ENCODE results near the gene MYORG. TPM values are rescaled to one million over a fixed set of nuclear protein-coding genes. Genes with fewer than 3 reads are reported as not detected.
"Not testable (repeated sequence)": the region's sequence is repeated elsewhere in the genome, so short reads cannot be mapped to it uniquely, and the experiment has no call there.

MYORG gene
- total RNA-seq, 1 donor from 2014 or later, result 15.2 TPM

DNA sequence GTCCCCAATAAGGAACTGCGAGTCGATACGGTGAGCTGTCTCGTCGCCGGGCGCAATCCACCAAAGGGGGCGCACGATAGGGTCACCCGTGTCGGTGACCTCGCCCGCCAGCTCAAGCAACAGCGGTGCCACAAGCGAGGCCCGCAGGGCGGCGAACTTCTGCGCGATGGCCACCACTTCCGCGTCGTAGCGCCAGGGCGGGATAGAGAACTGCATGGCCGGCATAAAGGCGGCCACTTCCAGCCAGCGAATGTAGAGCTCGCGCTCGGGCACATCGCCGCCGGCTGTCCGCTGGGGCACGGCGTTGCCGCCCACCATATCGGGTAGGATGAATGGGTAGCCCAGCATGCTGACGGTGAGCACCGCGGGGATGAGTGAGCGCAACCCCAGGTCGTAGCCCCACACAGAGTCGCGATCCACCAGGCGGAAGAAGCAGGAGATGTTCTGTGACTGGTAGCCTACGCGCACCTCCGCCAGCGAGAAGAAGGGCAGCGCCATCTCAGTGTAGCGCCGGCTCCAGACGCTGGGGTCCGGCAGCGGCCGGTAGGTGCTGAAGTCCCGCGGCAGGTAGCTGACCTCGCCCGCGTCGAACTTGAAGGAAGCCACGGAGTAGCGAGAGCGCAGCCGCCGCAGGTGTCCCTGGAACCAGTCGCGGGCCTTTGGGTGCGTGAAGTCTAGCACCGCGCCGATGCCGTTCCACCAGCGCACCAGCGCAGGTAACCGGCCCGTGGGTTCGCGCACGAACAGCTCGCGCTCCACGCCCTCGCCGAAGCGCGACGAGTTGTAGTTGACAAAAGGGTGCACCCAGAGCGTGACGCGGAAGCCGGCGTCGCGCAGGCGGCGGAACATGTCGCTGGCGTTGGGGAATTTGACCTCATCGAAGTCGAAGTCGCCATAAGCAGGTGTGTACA is 5.5 kb downstream of the MYORG start:
- DNase-seq (ENCODE audit: extremely low read depth, low read depth, low spot score), result no peak

DNA sequence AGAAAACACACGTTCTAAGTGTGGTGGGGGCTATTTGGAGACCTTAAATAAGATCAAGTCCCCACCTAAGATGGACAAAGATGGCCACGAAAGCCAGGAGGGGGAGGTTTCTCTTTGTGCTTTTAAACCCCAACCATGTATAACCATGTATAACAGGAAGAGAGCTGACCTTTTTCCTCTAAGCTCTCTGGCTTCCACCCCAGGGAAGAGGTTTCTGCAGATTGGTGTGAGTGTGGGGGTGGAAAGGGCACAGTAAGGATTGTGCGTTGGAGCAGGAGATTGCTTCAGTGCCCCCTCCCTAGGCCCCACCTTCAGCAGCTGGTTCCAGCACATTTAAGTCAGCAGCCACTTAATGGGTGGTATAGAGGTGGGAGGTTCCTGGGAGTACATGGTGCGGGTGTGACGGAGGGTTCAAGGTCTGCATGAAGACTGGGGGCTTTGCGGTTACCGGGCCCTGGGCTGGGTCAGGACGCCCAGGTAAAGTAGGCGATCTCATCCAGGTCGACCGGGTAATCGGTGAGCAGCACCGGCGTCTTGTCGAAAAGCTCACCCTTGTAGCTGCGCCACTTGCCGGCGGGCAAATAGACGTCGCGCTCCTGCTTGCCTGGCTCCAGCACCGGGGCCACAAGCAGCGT is 6.2 kb downstream of the MYORG start:
- no peak for DNase-seq (ENCODE audit: extremely low read depth, low read depth, low spot score)

DNA sequence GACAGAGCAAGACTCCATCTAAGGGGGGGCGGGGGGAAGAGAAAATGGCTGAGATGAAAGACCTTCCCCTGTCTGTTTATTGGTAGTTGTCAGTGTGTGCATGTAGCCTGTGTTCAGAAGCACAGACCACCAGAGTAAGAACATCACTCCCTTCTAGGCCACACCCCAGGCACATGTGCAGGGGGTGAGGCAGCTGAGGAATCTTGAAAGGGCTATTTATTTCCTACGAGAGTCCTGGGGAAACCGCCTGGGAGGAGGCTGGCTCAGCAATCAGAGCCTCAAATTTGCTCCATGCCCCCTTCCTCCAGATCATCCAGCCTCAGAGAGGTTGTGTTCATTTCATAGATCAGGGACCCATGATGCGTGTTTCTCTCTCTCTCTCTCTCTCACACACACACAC is 7.1 kb downstream of the MYORG start:
- no peak for DNase-seq (ENCODE audit: extremely low read depth, low read depth, low spot score)

DNA sequence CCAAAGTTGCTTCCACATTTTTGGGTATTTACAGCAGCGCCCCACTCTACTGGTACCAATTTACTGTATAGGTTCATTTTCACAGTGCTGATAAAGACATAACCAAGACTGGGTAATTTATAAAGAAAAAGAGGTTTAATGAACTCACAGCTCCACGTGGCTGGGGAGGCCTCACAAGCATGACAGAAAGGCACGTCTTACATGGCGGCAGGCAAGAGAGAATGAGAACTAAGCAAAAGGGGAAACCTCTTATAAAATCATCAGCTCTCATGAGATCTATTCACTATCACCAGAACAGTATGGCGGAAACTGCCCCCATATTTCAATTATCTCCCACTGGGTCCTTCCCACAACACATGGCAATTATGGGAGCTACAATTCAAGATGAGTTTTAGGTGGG is 7.9 kb downstream of the MYORG start:
- not testable (repeated sequence) for DNase-seq (ENCODE audit: extremely low read depth, low read depth, low spot score)

DNA sequence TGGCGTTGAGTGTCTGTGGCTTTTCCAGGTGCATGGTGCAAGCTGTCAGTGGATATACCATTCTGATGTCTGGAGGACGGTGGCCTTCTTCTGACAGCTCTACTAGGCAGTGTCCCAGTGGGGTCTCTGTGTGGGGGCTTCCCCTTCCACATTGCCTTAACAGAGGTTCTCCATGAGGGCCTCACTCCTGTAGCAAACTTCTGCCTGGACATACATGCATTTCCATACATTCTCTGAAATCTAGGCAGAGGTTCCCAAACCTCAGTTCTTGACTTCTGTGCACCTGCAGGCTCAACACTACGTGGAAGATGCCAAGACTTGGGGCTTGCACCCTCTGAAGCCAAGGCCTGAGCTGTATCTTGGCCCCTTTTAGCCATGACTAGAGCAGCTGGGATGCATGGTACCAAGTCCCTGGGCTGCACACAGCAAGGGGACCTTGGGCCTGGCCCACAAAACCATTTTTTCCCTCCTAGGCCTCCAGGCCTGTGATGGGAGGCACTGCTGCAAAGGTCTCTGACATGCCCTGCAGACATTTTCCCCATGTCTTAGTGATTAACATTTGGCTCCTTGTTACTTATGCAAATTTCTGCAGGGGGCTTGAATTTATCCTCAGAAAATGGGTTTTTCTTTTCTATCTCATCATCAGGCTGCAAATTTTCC is 8.8 kb downstream of the MYORG start:
- not testable (repeated sequence) for DNase-seq (ENCODE audit: extremely low read depth, low read depth, low spot score)

DNA sequence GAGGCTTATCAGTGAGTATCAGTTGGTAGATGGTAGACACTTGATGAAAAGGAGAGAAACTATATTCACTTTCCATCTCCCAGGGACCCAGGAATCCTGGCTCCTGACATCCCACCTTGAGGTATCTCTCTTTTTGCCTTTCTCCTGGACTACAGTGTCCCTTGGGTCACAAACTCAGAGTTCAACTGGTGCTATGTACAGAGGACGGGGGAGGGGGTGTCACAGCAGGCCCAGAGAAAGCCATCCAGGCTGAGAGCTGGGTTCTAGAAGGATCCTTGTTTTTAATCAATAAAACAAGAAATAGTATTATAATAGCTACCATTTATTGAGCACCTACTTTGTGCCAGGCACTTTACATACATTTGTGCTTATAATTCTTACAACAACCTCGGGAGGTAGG is 10.3 kb downstream of the MYORG start:
- DNase-seq (ENCODE audit: extremely low read depth, low read depth, low spot score), result no peak

DNA sequence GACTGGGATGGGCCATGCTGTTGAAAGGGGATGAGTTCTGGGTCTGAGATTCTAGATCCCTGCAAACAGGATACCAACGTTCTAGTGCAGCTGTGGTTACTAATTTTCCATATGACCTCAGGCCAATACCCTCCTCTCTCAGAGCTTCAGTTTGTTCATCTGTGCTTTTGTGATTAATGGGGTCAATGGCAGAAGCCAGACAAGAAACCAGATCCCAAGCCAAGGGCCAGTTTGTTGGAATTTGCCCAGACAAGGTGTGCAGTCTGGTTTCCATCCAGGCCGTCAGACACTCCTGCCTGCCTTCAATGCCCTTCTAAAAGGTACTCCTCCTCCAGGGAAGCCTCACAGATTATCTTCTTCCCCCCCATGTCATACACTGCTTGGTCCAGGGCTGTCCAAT is 11.4 kb downstream of the MYORG start:
- DNase-seq (ENCODE audit: extremely low read depth, low read depth, low spot score), result no peak

DNA sequence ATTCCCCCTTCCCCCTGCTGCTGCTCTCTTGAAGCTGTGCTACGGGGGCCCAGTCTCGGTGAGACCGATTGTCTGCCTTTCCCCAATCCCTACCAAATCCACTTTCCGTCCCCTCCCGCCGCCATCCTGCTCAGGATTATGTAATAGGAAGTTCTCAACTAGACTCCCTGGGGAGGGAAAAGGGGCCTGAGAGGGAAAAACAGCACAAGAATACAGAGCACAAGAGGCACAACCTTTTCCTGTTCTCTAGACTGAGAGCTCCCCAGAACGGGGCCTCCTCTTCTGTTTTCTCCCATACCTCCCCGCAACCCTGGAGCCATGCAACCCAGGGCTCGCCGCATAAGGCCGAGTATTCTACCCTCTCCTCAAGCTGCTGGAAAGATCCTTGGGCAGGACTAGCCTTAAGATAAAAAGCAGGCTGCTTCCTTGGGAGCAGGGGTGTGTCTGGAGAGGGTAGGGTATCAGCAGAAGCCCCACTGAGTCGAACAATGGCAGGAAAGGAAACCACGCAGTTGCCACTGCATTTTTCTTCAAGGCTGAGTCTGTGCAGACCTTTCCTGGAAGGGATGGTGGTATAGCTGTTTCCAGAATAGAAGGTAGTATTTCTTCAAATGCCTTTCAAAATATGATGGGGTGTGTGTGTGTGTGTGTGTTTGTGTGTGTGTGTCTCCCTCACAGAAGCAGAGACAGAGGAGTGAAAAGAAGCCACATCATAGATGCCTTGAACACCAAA is 12.9 kb downstream of the MYORG start:
- DNase-seq (ENCODE audit: extremely low read depth, low read depth, low spot score), result peak; percentile 52

DNA sequence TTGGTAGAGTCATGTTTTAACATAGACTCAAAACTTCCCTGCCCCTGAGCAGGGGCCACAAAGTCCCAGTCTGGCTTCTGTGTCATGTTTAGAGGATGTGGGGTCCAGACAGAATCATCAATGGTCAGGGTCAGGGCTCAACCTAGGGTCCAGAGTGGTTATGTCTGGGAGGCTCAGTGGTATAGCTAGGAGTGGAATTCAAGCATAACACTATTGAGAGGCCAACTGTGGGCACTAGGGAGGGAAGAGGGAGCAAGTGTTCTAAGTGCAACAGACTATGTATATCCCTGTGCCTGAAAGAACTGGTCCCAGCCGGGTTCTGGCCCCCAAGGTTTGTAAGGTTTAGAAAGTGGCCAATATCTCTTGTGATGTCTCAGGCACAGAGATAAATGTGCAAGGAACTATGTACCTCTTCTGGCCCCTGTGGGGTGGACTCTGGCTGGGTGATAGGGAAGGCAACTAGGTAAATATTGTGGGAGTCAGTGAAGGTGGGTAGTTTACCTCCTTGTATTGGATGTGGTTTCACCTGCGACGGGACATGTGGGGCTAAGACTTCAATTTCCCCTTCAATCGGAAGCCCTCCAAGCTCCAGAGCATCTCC is 14.0 kb downstream of the MYORG start:
- DNase-seq (ENCODE audit: extremely low read depth, low read depth, low spot score), result no peak

DNA sequence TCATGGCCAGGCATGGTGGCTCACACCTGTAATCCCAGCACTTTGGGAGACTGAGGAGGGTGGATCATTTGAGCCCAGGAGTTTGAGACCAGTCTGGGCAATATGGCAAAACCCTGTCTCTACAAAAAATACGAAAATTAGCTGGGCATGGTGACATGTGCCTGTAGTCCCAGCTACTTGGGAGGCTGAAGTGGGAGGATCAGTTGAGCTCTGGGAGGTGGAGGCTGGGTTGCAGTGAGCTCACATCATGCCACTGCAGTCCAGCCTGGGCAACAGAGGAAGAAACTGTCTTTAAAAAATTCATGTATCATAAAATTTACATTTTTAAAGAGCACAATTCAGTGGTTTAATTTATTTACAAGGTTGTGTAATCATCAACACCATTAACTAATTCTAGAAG is 23.7 kb downstream of the MYORG start:
- not testable (repeated sequence) for DNase-seq (ENCODE audit: extremely low read depth, low read depth, low spot score)

DNA sequence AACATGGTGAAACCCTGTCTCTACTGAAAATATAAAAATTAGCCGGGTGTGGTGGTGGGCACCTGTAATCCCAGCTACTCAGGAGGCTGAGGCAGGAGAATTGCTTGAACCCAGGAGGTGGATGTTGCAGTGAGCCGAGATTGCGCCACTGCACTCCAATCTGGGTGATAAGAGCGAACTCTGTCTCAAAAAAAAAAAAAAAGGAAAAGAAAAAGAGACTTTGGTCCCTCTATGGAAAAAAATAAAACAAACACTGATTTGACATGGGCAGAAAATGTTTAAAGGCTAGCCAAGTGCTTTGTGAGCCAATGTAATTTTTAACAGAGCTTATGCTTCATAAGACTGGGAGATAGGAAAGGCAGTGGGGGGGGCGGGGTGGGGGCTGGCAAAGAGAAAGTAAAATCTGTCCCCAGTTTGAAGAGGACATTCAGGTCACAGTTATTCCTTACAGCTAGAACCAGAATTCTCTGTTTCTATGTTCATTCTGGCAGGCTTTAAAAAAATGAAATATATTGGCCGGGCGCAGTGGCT is 24.5 kb downstream of the MYORG start:
- not testable (repeated sequence) for DNase-seq (ENCODE audit: extremely low read depth, low read depth, low spot score)

DNA sequence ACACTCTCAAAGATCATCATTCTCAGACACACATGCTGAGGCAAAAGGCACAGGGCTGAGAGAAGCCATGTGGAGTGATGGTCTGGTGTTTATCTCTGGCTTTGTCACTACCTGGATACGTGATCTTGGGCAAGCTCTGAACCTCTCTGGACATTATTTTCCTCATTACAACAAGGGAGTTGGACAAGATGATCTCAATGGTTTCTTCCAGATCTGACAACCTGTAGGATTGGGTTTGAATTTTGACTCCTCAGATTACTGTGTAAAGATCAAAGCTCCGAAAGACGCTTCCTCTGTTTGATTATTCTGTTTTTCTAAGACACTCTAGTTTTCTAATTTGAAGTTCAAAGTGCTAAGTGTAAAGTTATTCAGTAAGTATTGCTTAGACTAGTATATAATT is 27.4 kb downstream of the MYORG start:
- no peak for DNase-seq (ENCODE audit: extremely low read depth, low read depth, low spot score)

DNA sequence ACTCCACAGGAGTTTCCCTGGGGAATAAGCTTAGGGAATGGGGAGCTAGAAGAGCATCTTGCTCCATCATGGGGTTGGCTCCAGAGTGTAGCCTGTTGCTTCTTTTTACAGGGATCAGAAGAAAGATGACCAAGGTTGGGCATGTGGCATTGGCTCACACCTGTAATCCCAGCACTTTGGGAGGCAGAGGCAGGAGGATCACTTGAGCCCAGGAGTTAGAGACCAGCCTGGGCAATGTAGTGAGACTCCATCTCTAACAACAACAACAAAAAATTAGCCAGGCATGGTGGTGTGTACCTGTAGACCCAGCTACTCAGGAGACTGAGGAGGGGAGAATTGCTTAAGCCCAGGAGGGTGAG is 28.9 kb downstream of the MYORG start:
- no peak for DNase-seq (ENCODE audit: extremely low read depth, low read depth, low spot score)

DNA sequence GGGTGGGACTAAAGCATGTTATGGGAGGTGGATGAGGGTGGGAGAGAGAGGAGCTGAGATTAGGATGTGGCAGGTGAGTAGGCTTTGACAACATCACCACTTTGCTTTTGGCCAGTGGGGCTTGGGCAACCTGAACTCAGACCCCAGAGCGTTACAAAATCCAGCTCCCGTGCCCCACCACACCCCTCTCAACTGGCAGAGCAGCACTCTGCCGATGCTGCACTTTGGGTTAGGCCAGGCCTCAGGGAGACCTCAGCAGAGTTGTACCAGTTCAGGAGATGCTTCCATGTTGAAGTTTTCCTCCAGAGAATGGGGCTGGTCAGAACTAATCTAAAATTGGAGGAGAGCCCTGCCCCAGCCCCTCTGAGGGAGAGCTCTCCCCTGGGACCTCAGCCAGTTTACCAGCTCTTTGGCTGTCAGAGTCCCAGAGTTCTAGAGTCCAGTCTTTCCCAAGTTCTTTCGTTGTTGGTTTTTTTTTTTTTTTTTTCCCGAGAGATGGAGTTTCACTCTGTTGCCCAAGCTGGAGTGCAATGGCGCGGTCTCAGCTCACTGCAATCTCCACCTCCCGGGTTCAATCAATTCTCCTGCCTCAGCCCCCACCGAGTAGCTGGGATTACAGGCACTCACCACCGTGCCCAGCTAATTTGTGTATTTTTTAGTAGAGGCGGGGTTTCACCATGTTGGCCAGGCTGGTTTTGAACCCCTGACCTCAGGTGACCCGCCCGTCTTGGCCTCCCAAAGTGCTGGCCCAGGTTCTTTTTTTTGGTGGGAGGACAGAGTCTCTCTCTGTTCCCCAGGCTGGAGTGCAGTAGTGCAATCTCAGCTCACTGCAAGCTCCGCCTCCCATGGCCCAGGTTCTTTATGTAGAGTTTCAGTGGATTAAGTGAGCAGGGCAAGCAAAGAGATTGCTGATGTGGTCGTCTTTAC is 29.6 kb downstream of the MYORG start:
- no peak for DNase-seq (ENCODE audit: extremely low read depth, low read depth, low spot score)

DNA sequence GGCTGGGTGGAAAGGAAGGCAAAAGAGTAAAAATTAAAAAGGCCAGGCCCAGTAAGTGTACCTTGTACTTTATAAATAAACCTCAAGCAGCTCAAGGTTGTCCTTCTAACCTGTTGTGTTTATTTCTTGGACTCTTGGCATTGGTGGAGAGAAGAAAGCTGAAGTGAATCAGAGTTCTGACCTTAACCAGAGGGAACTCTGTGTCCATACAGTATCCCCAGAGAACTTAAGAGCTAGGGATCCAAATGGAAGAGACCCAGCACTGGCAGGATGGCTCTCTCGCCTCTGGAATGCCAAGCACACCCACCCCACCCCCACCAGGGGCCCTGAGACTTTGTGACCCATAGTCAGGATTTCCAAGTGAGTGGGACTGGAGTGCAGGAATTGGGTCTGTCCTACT is 33.1 kb downstream of the MYORG start:
- DNase-seq (ENCODE audit: extremely low read depth, low read depth, low spot score), result no peak

DNA sequence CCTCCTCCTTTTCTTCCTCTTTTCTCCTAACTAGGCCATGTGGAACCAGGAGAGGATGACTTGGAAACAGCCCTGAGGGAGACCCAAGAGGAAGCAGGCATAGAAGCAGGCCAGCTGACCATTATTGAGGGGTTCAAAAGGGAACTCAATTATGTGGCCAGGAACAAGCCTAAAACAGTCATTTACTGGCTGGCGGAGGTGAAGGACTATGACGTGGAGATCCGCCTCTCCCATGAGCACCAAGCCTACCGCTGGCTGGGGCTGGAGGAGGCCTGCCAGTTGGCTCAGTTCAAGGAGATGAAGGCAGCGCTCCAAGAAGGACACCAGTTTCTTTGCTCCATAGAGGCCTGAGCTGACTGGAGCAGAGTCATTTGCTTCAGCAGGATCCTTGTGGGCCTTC is 33.6 kb downstream of the MYORG start:
- DNase-seq (ENCODE audit: extremely low read depth, low read depth, low spot score), result no peak

DNA sequence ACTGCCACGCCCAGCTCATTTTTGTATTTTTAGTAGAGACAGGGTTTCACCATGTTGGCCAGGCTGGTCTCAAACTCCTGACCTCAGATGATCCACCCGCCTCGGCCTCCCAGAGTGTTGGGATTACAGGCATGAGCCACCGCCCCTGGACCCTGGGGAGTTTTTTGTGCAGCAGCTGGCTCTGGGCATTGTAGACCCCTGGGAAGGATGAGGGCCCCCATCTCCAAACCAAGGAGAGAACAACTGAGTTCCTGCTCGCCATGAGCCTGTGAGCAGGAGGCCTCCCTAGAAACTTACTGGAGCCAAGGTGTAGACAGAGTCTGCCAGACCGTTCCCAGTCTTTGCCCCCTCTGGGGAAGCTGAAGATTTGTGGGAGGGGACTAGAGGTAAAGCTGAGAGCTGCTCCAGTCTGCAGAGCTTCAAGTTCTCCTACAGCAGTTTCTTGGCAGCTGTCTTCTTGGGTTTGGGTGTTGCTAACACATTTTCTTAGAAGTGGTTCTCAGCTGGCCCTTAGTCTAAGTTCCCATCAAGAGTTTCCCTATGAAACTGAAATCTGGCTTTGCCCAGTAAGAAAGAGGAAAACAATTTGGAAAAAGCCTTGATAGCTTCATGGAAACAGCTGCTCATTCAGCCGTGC is 34.9 kb downstream of the MYORG start:
- no peak for DNase-seq (ENCODE audit: extremely low read depth, low read depth, low spot score)

DNA sequence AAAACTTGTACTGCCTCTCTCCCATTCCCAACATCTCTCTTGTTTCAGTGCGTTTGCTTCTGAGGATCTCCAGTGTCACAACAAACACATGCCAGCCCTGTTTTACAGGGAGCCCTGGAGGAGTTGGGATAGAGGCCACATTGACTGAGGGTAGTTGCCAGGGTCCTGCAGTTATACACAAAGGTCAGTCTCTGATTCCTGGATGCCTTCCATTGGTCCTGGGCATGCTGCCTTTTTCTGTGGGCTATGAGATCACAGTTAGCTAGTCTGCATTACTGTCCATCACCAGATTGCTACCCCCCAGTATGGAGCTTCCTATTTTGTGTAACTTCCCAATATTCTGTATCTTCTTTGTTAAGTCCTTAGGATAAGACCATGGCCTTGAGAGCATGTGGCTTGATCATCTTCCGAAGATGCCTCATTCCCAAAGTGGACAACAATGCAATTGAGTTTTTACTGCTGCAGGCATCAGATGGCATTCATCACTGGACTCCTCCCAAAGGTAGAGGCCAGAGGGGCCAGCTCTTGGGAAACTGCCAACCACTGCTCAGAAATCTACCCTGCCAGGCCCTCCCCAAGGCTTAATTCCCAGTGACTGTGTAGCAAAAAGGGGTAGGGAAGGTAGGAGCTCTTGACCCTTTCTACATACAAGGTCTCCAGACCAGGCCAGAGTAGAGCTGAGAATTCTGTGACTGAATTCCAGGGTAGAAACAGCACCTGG is 37.9 kb downstream of the MYORG start:
- DNase-seq (ENCODE audit: extremely low read depth, low read depth, low spot score), result no peak

Data from glomerular endothelial cell (primary cell).